H4 (cell line): ENCODE results near the gene MEIS1. TPM values are rescaled to one million over a fixed set of nuclear protein-coding genes. Genes with fewer than 3 reads are reported as not detected.
"Not testable (repeated sequence)": the region's sequence is repeated elsewhere in the genome, so short reads cannot be mapped to it uniquely, and the experiment has no call there.

Experiments
- DNase-seq: peaks from one replicate; pipeline ENCODE4 v3.0.0-alpha.2; 2015; ENCODE audit warnings: low spot score
- total RNA-seq: library from RNA; depleted of rRNA; stranded (reverse); fragments of >200 nt; shearing (Covaris generic); gene quantifications from 2 replicates; pipeline ENCODE4 v1.2.3, GENCODE V29; 2014

The MEIS1 gene
- total RNA-seq, 1 experiment from 2014 or later: 3.4 TPM

- no peak for DNase-seq
Measured at GRCh38 chr2:66466433-66466832, 31.5 kb downstream of the MEIS1 start.

GRCh38 chr2:66467718-66468117, 32.8 kb downstream of the MEIS1 start:
- no peak for DNase-seq

DNA sequence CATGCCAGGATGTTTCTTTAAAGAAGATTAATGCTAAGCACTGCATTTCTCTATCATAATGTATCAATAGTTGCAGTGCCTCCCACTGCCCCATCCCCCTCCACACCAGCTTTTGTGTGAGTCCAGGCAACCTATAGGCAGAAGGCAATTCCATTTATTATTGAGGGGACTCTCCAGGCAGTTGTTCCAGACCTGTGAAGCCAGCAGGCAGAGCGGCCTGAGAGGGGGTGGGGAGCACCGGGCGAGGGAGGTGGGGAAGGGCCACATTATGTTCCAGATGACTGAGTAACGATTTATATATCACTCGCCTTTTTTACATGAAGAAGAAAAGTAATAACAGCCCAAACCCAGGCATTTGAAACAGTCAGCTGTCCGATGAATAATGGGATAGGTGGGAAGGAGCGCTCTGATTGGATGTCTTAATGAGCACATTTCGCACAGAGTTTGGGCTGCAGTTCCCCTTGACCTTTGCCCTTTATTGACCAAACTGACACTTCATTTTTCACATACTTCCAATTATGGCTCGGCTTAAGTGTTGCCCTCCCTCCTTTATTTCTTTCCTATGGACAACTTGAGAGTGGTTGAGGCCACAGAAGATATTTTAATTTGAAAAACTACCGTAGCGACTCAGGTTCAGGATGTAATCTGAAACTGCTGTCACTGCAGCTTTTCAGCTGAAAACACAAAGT, 34.4 kb downstream of the MEIS1 start:
- DNase-seq: no peak

GRCh38 chr2:66470199-66470598, 35.3 kb downstream of the MEIS1 start:
- DNase-seq: no peak

DNA sequence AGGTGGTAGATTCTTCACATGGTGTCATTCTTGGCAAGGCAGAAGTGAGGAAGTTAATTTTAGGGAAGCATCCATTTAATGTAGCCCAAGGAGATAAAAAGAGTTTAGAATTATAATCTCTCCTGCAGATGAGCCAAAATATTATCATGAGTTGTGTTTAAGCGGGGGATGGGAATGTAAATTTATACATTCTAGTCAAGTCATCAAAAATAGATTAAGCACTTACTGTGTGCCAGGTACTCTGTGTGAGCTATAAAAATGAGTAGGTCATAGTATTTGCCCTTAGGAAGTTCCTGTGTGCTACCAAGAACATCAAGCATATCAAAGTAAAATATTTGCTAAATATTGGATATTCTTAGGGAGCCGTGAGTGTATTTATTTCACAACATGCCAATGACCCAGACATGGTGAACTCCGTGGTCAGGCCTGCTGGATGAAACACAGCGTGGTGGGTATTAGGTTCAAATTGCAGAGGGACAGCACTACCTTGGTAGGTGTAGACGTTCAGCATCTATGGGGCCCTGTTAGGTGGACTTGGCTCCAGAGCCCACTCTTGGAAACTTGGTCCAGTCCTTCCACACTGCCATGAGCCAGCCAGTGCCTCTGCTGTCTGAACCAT, 37.4 kb downstream of the MEIS1 start:
- DNase-seq: no peak

GRCh38 chr2:66477135-66477842, 42.4 kb downstream of the MEIS1 start:
- no peak for DNase-seq

DNA sequence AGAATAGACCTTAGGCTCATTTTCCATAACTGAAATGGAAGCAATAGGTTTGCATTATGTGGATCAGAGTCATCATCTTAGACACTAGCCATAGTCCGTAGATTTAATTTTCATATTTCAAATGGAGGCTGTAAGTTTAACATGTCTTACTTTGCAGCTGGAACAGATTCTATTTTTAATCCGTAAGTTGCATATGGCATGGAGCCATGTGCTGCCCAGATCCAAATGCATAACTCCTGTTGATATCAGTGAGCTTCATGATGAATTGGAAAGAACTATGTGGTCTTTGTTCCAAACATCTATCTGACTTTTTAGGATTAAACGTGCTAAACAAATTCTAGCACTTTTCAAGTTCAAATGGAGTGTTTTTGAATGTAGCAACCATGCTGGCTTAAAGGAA, 43.4 kb downstream of the MEIS1 start:
- DNase-seq: no peak

- no peak for DNase-seq
Measured at GRCh38 chr2:66478731-66479316, 43.9 kb downstream of the MEIS1 start.

DNA sequence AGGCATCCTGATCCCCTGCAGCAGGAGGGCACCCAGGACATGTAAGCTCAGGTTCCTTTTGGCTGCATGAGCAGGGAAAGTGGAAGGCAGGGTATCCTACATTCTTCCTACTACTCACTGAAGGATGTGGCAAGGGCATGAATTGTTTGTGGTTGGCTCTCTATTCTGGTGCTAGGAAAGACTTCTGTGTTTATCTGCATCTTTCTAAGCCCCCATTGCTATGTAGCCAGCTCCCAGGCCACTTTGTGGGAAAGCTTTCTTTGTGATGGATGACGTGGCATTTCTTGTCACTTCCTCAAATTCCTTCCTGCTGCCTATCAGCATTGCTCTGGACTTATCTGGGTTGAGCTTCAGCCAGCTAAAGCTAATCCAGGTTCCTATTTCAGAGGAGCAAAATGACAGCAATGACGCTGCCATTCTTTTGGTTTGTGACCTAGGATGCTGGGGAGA, 46.2 kb downstream of the MEIS1 start:
- DNase-seq: peak; percentile 81

DNA sequence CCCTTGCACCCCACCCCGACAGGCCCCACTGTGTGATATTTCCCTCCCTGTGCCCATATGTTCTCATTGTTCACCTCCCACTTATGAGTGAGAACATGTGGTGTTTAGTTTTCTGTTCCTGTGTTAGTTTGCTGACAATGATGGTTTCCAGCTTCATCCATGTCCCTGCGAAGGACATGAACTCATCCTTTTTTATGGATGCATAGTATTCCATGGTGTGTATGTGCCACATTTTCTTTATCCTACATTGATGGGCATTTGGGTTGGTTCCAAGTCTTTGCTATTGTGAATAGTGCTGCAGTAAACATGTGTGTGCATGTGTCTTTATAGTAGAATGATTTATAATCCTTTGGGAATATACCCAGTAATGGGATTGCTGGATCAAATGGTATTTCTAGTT, 50.3 kb downstream of the MEIS1 start:
- not testable (repeated sequence) for DNase-seq

DNA sequence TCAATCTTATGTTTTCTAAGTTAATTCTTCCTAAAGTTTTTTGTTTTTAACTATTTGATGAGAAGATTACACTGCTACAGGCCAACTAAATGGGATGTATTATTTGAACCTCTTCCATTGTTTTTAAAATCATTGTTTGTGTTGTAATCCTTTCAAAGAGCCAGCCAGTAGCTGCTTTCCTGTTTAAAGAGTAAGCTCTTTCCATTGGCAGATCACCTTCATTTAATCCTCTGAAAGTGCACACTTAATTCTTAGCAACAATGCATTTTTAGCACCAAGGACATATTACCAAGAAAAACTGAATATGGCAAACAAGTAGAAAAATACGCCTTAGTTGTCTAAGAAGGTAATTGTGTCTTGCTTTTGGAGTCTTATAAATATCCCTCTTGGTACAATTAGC, 54.0 kb downstream of the MEIS1 start:
- no peak for DNase-seq

DNA sequence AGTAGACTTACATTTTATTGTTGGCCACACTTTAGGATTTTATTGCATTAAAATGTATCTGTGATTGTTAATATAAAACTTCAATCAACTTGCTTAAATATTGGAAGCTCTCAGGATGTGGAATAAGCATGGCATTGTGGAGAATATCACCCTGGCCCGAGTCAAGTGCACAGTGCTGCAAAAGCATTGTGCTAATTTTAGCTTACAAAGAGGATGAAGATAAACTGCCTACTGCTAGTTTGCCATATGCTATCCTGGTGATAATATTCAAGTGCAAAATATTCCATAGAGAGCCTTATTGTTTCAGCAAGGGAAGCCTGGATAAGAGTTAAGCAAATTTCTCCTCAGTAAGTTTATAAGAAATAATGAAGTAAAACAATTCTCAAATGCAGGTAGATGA, 54.5 kb downstream of the MEIS1 start:
- no peak for DNase-seq

DNA sequence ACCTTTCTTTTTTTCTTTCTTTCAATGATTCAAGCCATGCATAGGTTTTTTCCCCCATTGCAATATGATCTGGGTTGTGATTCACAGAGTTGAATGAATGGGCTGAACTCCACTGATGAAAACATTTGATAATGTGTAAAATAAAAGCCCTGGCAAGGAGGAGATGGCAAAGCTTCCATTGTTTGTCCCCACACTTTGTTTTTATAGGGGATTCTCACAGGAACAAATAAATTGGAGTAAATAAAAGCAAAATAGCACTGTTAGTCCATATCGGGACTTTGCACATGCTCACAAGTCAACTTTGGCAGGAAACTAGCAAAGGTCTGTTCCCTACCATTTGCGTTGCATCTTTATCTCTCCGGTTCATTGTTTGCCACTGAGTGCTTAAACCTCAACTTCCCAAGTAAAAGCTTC, 55.7 kb downstream of the MEIS1 start:
- DNase-seq: peak; percentile 23

DNA sequence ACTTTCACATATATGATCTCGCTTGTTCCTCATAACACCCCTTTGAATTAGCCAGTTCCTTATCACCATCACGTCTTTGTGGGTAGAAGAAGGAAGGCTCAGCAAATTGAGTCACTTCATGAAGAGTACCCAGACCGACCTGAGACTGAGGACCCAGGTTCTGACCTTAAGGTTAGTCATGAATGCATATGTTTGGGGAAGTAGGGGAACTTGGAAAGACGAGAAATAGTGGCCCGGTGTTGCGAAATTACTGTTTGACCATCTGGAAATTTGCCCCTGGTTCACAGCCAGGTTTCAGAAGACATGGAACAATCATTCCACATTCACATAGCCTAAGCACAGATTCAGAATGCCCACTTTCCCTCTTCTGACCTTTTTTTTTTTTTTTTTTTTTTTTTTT, 59.8 kb downstream of the MEIS1 start:
- no peak for DNase-seq

DNA sequence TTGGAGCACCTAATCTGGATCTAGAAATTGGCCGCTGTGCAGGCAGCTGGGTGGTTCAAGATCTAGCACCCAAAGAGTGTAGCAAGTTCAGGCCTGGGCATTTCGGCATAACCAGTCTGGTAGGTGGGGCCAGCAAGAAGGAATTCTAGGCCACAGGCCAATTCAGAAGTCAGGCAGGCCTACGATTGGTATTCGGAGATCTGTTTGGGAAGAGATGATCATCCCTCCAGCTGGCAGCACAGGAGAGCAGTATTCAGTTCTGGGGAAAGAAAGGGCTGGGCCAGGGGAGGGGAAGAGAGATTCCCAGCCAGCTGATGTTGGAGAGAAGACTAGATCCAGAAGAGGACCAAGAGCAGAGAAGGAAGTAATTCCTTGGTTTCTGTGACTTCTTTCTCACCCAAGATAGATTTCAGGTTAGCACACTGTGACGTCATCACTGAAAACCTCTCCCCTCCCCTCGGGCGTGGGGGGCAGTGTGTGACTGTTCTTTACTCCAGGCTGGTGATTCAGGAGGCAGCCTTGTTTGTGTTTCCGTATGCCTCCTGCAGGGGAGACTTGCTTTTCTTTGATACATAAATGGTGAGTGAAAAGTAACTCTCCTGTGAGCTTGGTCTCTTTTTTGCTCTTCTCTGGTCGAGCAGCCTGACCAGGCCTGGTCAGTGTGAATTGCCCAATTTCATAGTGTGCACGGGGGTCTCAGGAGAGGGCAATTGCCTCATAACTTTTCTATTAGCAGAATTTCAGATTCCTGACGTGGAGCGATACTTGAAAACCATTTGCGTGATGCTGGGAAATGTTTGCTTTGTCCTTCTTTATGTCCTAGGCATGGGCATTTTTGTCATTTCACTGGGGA, 61.1 kb downstream of the MEIS1 start:
- DNase-seq: peak; percentile 65

- DNase-seq: no peak
Measured at GRCh38 chr2:66496670-66497420, 61.9 kb downstream of the MEIS1 start.

GRCh38 chr2:66497431-66498288, 62.7 kb downstream of the MEIS1 start:
- DNase-seq: no peak

- DNase-seq: no peak
Measured at GRCh38 chr2:66498289-66498975, 63.5 kb downstream of the MEIS1 start.

- DNase-seq: no peak
Measured at GRCh38 chr2:66501267-66501666, 66.3 kb downstream of the MEIS1 start.
